ENCODE results near the gene PIRT. TPM values are rescaled to one million over a fixed set of nuclear protein-coding genes. Genes with fewer than 3 reads are reported as not detected.

Gene PIRT
- total RNA-seq, 1 donor from 2014 or later: not detected

GRCh38 chr17:10836145-10836544 lies 1.7 kb downstream of the PIRT start:
- no peak for DNase-seq (ENCODE audit: low spot score in 2 of 2)
- H3K27ac ChIP-seq: no peak overlapping the region
- no peak overlapping the region for H3K4me3 ChIP-seq
- intact Hi-C loops (cut with DNase I): no loop called here
- H3K27me3 ChIP-seq: no peaks in the 10 kb centered on the region
- H3K9me3 ChIP-seq: no peaks in the 10 kb centered on the region
- H3K36me3 ChIP-seq: no peaks in the 10 kb centered on the region
- no peaks in the 10 kb centered on the region for H3K4me1 ChIP-seq
- no peak for TF ChIP-seq CTCF (IDR thresholded peaks at IDR 0.05)

- DNase-seq (ENCODE audit: low spot score in 2 of 2): no peak
- Histone ChIP-seq H3K4me1 (no peaks in the 10 kb centered on the region), H3K27me3 (no peaks in the 10 kb centered on the region), H3K36me3 (no peaks in the 10 kb centered on the region), H3K4me3 (no peak overlapping the region), H3K9me3 (no peaks in the 10 kb centered on the region), H3K27ac (no peak overlapping the region)
- TF ChIP-seq CTCF (IDR thresholded peaks at IDR 0.05): no peak
- intact Hi-C loops (cut with DNase I): no loop called here
These were observed 6.2 kb downstream of the PIRT start for GRCh38 chr17:10831696-10832095.

GRCh38 chr17:10827898-10828552 lies 9.9 kb downstream of the PIRT start:
- no peaks in the 10 kb centered on the region for H3K27me3 ChIP-seq
- no peaks in the 10 kb centered on the region for H3K36me3 ChIP-seq
- DNase-seq (ENCODE audit: low spot score in 2 of 2): no peak
- no peak overlapping the region for H3K4me3 ChIP-seq
- no peaks in the 10 kb centered on the region for H3K9me3 ChIP-seq
- no peak overlapping the region for H3K27ac ChIP-seq
- TF ChIP-seq CTCF (IDR thresholded peaks at IDR 0.05): no peak
- H3K4me1 ChIP-seq: no peaks in the 10 kb centered on the region
- intact Hi-C loops (cut with DNase I): no loop called here

- no peak for DNase-seq (ENCODE audit: low spot score in 2 of 2)
- intact Hi-C loops (cut with DNase I): no loop called here
- Histone ChIP-seq H3K4me3 (no peak overlapping the region), H3K4me1 (no peaks in the 10 kb centered on the region), H3K27me3 (no peaks in the 10 kb centered on the region), H3K9me3 (no peaks in the 10 kb centered on the region), H3K27ac (no peak overlapping the region), H3K36me3 (no peaks in the 10 kb centered on the region)
- TF ChIP-seq CTCF (IDR thresholded peaks at IDR 0.05): no peak
These were observed 13.0 kb downstream of the PIRT start for GRCh38 chr17:10824874-10825273.

- Histone ChIP-seq H3K27ac (no peak overlapping the region), H3K4me3 (no peak overlapping the region), H3K36me3 (no peaks in the 10 kb centered on the region), H3K9me3 (no peaks in the 10 kb centered on the region), H3K4me1 (no peaks in the 10 kb centered on the region), H3K27me3 (no peaks in the 10 kb centered on the region)
- intact Hi-C loops (cut with DNase I): no loop called here
- no peak for DNase-seq (ENCODE audit: low spot score in 2 of 2)
- no peak for TF ChIP-seq CTCF (IDR thresholded peaks at IDR 0.05)
These were observed 16.1 kb downstream of the PIRT start for GRCh38 chr17:10821770-10822169.

GRCh38 chr17:10821054-10821453 lies 16.8 kb downstream of the PIRT start:
- DNase-seq (ENCODE audit: low spot score in 2 of 2): no peak
- no peaks in the 10 kb centered on the region for H3K9me3 ChIP-seq
- H3K4me1 ChIP-seq: no peaks in the 10 kb centered on the region
- no peaks in the 10 kb centered on the region for H3K36me3 ChIP-seq
- intact Hi-C loops (cut with DNase I): no loop called here
- TF ChIP-seq CTCF (IDR thresholded peaks at IDR 0.05): no peak
- no peak overlapping the region for H3K27ac ChIP-seq
- H3K4me3 ChIP-seq: no peak overlapping the region
- H3K27me3 ChIP-seq: no peaks in the 10 kb centered on the region

Measured in ascending aorta (tissue), 2 donors.